ENCODE results near the gene ZDHHC14.

The ZDHHC14 gene

GRCh38 chr6:157520596-157521361, 139.8 kb downstream of the ZDHHC14 start:
- no peak overlapping the region for H3K4me3 ChIP-seq (ENCODE audit: low read length in 2 of 2)
- H4K91ac ChIP-seq (ENCODE audit: low read depth, low read length, poor library complexity) = no peak overlapping the region
- no peak overlapping the region for H4K8ac ChIP-seq (ENCODE audit: low read depth, low read length)
- H3K14ac ChIP-seq (ENCODE audit: low read length) = no peak overlapping the region
- H3K4me1 ChIP-seq (ENCODE audit: control insufficient read depth in 2 of 2, insufficient read depth in 1 of 2, low read depth in 1 of 2, low read length in 2 of 2) = peaks cover 3 to 7% of the 10 kb centered on the region in 2 donors
- H3K9me3 ChIP-seq (replicated peaks in 1 of 2; ENCODE audit: control insufficient read depth in 2 of 2, insufficient read depth in 1 of 2, low read depth in 1 of 2, low read length in 2 of 2) = peaks cover 0 to 2% of the 10 kb centered on the region in 2 donors
- H3K27me3 ChIP-seq (ENCODE audit: control insufficient read depth in 3 of 3, insufficient read depth in 3 of 3, low read depth in 1 of 3, low read length in 3 of 3) = no peaks in the 10 kb centered on the region
- H2BK120ac ChIP-seq (ENCODE audit: low read depth, low read length) = no peak overlapping the region
- H2AK5ac ChIP-seq (ENCODE audit: low read depth, low read length) = no peak overlapping the region
- H3K23ac ChIP-seq (ENCODE audit: low read depth, low read length, poor library complexity) = no peak overlapping the region
- no peaks in the 10 kb centered on the region for H3K36me3 ChIP-seq (replicated peaks in 1 of 2; ENCODE audit: control insufficient read depth in 2 of 2, insufficient read depth in 2 of 2, low read length in 2 of 2)
- no peak overlapping the region for H3K18ac ChIP-seq (ENCODE audit: low read length)
- H2BK12ac ChIP-seq (ENCODE audit: low read length) = no peak overlapping the region
- DNase-seq (ENCODE audit: low spot score) = no peak
- no peak overlapping the region for H2BK5ac ChIP-seq (ENCODE audit: low read length)
- no peaks in the 10 kb centered on the region for H3K79me1 ChIP-seq (ENCODE audit: low read depth, low read length)
- no peak overlapping the region for H3K9ac ChIP-seq (ENCODE audit: low read depth, low read length, poor library complexity)
- H3K27ac ChIP-seq (replicated peaks; ENCODE audit: low read length) = no peak overlapping the region
- H2AFZ ChIP-seq (ENCODE audit: low read length) = no peak overlapping the region
- H3K4me2 ChIP-seq (ENCODE audit: insufficient read depth, low read length, poor library complexity, severe bottlenecking) = no peak overlapping the region
- no CpG with 5 or more reads among the region's 6 CpGs for WGBS, 2 donors (ENCODE audit: extremely low coverage in 2 of 2, insufficient read length in 2 of 2, insufficient replicate concordance in 1 of 2)
- H3K4ac ChIP-seq (ENCODE audit: low read length) = no peak overlapping the region
- H2BK15ac ChIP-seq (ENCODE audit: low read length) = no peak overlapping the region

GRCh38 chr6:157521362-157522335, 140.7 kb downstream of the ZDHHC14 start:
- Histone ChIP-seq H3K9me3 (replicated peaks in 1 of 2; ENCODE audit: control insufficient read depth in 2 of 2, insufficient read depth in 1 of 2, low read depth in 1 of 2, low read length in 2 of 2) (peaks cover 0 to 2% of the 10 kb centered on the region in 2 donors), H3K9ac (ENCODE audit: low read depth, low read length, poor library complexity) (no peak overlapping the region), H3K18ac (ENCODE audit: low read length) (no peak overlapping the region), H3K4me3 (ENCODE audit: low read length in 2 of 2) (no peak overlapping the region), H3K27me3 (ENCODE audit: control insufficient read depth in 3 of 3, insufficient read depth in 3 of 3, low read depth in 1 of 3, low read length in 3 of 3) (no peaks in the 10 kb centered on the region), H3K27ac (replicated peaks; ENCODE audit: low read length) (no peak overlapping the region), H3K4ac (ENCODE audit: low read length) (no peak overlapping the region), H2AK5ac (ENCODE audit: low read depth, low read length) (no peak overlapping the region), H4K8ac (ENCODE audit: low read depth, low read length) (no peak overlapping the region), H3K4me2 (ENCODE audit: insufficient read depth, low read length, poor library complexity, severe bottlenecking) (no peak overlapping the region), H2BK5ac (ENCODE audit: low read length) (no peak overlapping the region), H3K23ac (ENCODE audit: low read depth, low read length, poor library complexity) (no peak overlapping the region), H4K91ac (ENCODE audit: low read depth, low read length, poor library complexity) (no peak overlapping the region), H2AFZ (ENCODE audit: low read length) (no peak overlapping the region), H3K14ac (ENCODE audit: low read length) (no peak overlapping the region), H2BK120ac (ENCODE audit: low read depth, low read length) (no peak overlapping the region), H3K4me1 (ENCODE audit: control insufficient read depth in 2 of 2, insufficient read depth in 1 of 2, low read depth in 1 of 2, low read length in 2 of 2) (peaks cover 3 to 7% of the 10 kb centered on the region in 2 donors), H3K36me3 (replicated peaks in 1 of 2; ENCODE audit: control insufficient read depth in 2 of 2, insufficient read depth in 2 of 2, low read length in 2 of 2) (no peaks in the 10 kb centered on the region), H3K79me1 (ENCODE audit: low read depth, low read length) (no peaks in the 10 kb centered on the region), H2BK12ac (ENCODE audit: low read length) (no peak overlapping the region), H2BK15ac (ENCODE audit: low read length) (no peak overlapping the region)
- WGBS, 2 donors (ENCODE audit: extremely low coverage in 2 of 2, insufficient read length in 2 of 2, insufficient replicate concordance in 1 of 2) = no CpG with 5 or more reads among the region's 10 CpGs
- DNase-seq (ENCODE audit: low spot score) = no peak

GRCh38 chr6:157522472-157522871, 141.5 kb downstream of the ZDHHC14 start:
- H2AFZ ChIP-seq (ENCODE audit: low read length) = no peak overlapping the region
- H3K9me3 ChIP-seq (replicated peaks in 1 of 2; ENCODE audit: control insufficient read depth in 2 of 2, insufficient read depth in 1 of 2, low read depth in 1 of 2, low read length in 2 of 2) = peaks cover 0 to 2% of the 10 kb centered on the region in 2 donors
- no peak overlapping the region for H2BK15ac ChIP-seq (ENCODE audit: low read length)
- H3K4me1 ChIP-seq (ENCODE audit: control insufficient read depth in 2 of 2, insufficient read depth in 1 of 2, low read depth in 1 of 2, low read length in 2 of 2) = peaks cover 3 to 5% of the 10 kb centered on the region in 2 donors
- H3K4me3 ChIP-seq (ENCODE audit: low read length in 2 of 2) = no peak overlapping the region
- H2BK120ac ChIP-seq (ENCODE audit: low read depth, low read length) = no peak overlapping the region
- H4K91ac ChIP-seq (ENCODE audit: low read depth, low read length, poor library complexity) = no peak overlapping the region
- no peak overlapping the region for H2AK5ac ChIP-seq (ENCODE audit: low read depth, low read length)
- no peak overlapping the region for H3K23ac ChIP-seq (ENCODE audit: low read depth, low read length, poor library complexity)
- H3K79me1 ChIP-seq (ENCODE audit: low read depth, low read length) = no peaks in the 10 kb centered on the region
- no peaks in the 10 kb centered on the region for H3K27me3 ChIP-seq (ENCODE audit: control insufficient read depth in 3 of 3, insufficient read depth in 3 of 3, low read depth in 1 of 3, low read length in 3 of 3)
- no peak overlapping the region for H3K18ac ChIP-seq (ENCODE audit: low read length)
- no peak overlapping the region for H2BK5ac ChIP-seq (ENCODE audit: low read length)
- H3K36me3 ChIP-seq (replicated peaks in 1 of 2; ENCODE audit: control insufficient read depth in 2 of 2, insufficient read depth in 2 of 2, low read length in 2 of 2) = no peaks in the 10 kb centered on the region
- no peak overlapping the region for H2BK12ac ChIP-seq (ENCODE audit: low read length)
- no peak overlapping the region for H3K9ac ChIP-seq (ENCODE audit: low read depth, low read length, poor library complexity)
- H3K27ac ChIP-seq (replicated peaks; ENCODE audit: low read length) = no peak overlapping the region
- no CpG with 5 or more reads among the region's 1 CpG for whole genome bisulfite sequencing, 2 donors (ENCODE audit: extremely low coverage in 2 of 2, insufficient read length in 2 of 2, insufficient replicate concordance in 1 of 2)
- no peak for DNase-seq (ENCODE audit: low spot score)
- no peak overlapping the region for H3K14ac ChIP-seq (ENCODE audit: low read length)
- H4K8ac ChIP-seq (ENCODE audit: low read depth, low read length) = no peak overlapping the region
- H3K4me2 ChIP-seq (ENCODE audit: insufficient read depth, low read length, poor library complexity, severe bottlenecking) = no peak overlapping the region
- no peak overlapping the region for H3K4ac ChIP-seq (ENCODE audit: low read length)

- Histone ChIP-seq H3K9me3 (replicated peaks in 1 of 2; ENCODE audit: control insufficient read depth in 2 of 2, insufficient read depth in 1 of 2, low read depth in 1 of 2, low read length in 2 of 2) (peaks cover 0 to 2% of the 10 kb centered on the region in 2 donors), H2BK120ac (ENCODE audit: low read depth, low read length) (no peak overlapping the region), H2BK15ac (ENCODE audit: low read length) (no peak overlapping the region), H4K8ac (ENCODE audit: low read depth, low read length) (no peak overlapping the region), H2AFZ (ENCODE audit: low read length) (no peak overlapping the region), H3K4ac (ENCODE audit: low read length) (no peak overlapping the region), H3K23ac (ENCODE audit: low read depth, low read length, poor library complexity) (no peak overlapping the region), H3K79me1 (ENCODE audit: low read depth, low read length) (no peaks in the 10 kb centered on the region), H3K27ac (replicated peaks; ENCODE audit: low read length) (no peak overlapping the region), H3K4me3 (ENCODE audit: low read length in 2 of 2) (no peak overlapping the region), H2BK5ac (ENCODE audit: low read length) (no peak overlapping the region), H3K36me3 (replicated peaks in 1 of 2; ENCODE audit: control insufficient read depth in 2 of 2, insufficient read depth in 2 of 2, low read length in 2 of 2) (no peaks in the 10 kb centered on the region), H2BK12ac (ENCODE audit: low read length) (no peak overlapping the region), H3K27me3 (ENCODE audit: control insufficient read depth in 3 of 3, insufficient read depth in 3 of 3, low read depth in 1 of 3, low read length in 3 of 3) (no peaks in the 10 kb centered on the region), H4K91ac (ENCODE audit: low read depth, low read length, poor library complexity) (no peak overlapping the region), H2AK5ac (ENCODE audit: low read depth, low read length) (no peak overlapping the region), H3K14ac (ENCODE audit: low read length) (no peak overlapping the region), H3K9ac (ENCODE audit: low read depth, low read length, poor library complexity) (no peak overlapping the region), H3K18ac (ENCODE audit: low read length) (no peak overlapping the region), H3K4me1 (ENCODE audit: control insufficient read depth in 2 of 2, insufficient read depth in 1 of 2, low read depth in 1 of 2, low read length in 2 of 2) (peaks cover 0 to 2% of the 10 kb centered on the region in 2 donors), H3K4me2 (ENCODE audit: insufficient read depth, low read length, poor library complexity, severe bottlenecking) (no peak overlapping the region)
- WGBS, 2 donors (ENCODE audit: extremely low coverage in 2 of 2, insufficient read length in 2 of 2, insufficient replicate concordance in 1 of 2) = no CpG with 5 or more reads among the region's 2 CpGs
- DNase-seq (ENCODE audit: low spot score) = no peak
Observed at GRCh38 chr6:157524735-157525134, 143.7 kb downstream of the ZDHHC14 start.
